Stimulated activated naive CD8-positive, alpha-beta T cell treated with anti-CD3 and anti-CD28 coated beads, Interleukin-15, Interleukin-2, amounts not matched to agents 100 ng/mL and 50 ng/mL, for 24 hours (primary cell): ENCODE measurements around the gene DUOX2.
A peak's percentile ranks its signal among the peaks of the same experiment; 100 is the strongest.
"Not testable (repeated sequence)": the region's sequence is repeated elsewhere in the genome, so short reads cannot be mapped to it uniquely, and the experiment has no call there.

Source experiments
- H3K27ac Mint-ChIP-seq: one replicate; pipeline ENCODE4 v1.8.0; 2021; ENCODE audit warnings: mild to moderate bottlenecking, mixed read lengths
- H3K27me3 Mint-ChIP-seq: one replicate; pipeline ENCODE4 v1.8.0; 2021; ENCODE audit warnings: mixed read lengths
- H3K36me3 Mint-ChIP-seq: one replicate; pipeline ENCODE4 v1.8.0; 2021; ENCODE audit warnings: low read depth, mixed read lengths
- H3K4me1 Mint-ChIP-seq: one replicate; pipeline ENCODE4 v1.8.0; 2021; ENCODE audit warnings: low read depth, mixed read lengths
- H3K4me3 Mint-ChIP-seq: one replicate; pipeline ENCODE4 v1.8.0; 2021; ENCODE audit warnings: mild to moderate bottlenecking, mixed read lengths
- H3K9me3 Mint-ChIP-seq: one replicate; pipeline ENCODE4 v1.8.0; 2021; ENCODE audit warnings: mixed read lengths

The DUOX2 gene

GRCh38 chr15:45144775-45145174, 30.8 kb upstream of the DUOX2 start:
- Mint-ChIP-seq H3K9me3 (no peaks in the 10 kb centered on the region), H3K4me3 (no peak overlapping the region), H3K27me3 (no peaks in the 10 kb centered on the region), H3K4me1 (no peaks in the 10 kb centered on the region), H3K27ac (no peak overlapping the region), H3K36me3 (no peaks in the 10 kb centered on the region)

- Mint-ChIP-seq H3K4me3 (no peak overlapping the region), H3K4me1 (no peaks in the 10 kb centered on the region), H3K27ac (no peak overlapping the region), H3K27me3 (no peaks in the 10 kb centered on the region), H3K36me3 (no peaks in the 10 kb centered on the region), H3K9me3 (no peaks in the 10 kb centered on the region)
Measured at GRCh38 chr15:45143946-45144345, 30.0 kb upstream of the DUOX2 start.

- Mint-ChIP-seq H3K4me1 (no peaks in the 10 kb centered on the region), H3K27me3 (no peaks in the 10 kb centered on the region), H3K9me3 (no peaks in the 10 kb centered on the region), H3K4me3 (no peak overlapping the region), H3K27ac (no peak overlapping the region), H3K36me3 (no peaks in the 10 kb centered on the region)
Measured at GRCh38 chr15:45143056-45143455, 29.1 kb upstream of the DUOX2 start.

- Mint-ChIP-seq H3K36me3 (no peaks in the 10 kb centered on the region), H3K27ac (no peak overlapping the region), H3K4me1 (peaks cover under 1% of the 10 kb centered on the region), H3K27me3 (peaks cover 2% of the 10 kb centered on the region), H3K9me3 (no peaks in the 10 kb centered on the region), H3K4me3 (no peak overlapping the region)
Measured at GRCh38 chr15:45141386-45141785, 27.4 kb upstream of the DUOX2 start.

GRCh38 chr15:45140557-45141250, 26.7 kb upstream of the DUOX2 start:
- Mint-ChIP-seq H3K36me3 (no peaks in the 10 kb centered on the region), H3K4me1 (peaks cover 5% of the 10 kb centered on the region), H3K27ac (no peak overlapping the region), H3K27me3 (peaks cover 6% of the 10 kb centered on the region), H3K9me3 (no peaks in the 10 kb centered on the region), H3K4me3 (no peak overlapping the region)

- Mint-ChIP-seq H3K27ac (no peak overlapping the region), H3K9me3 (no peaks in the 10 kb centered on the region), H3K4me3 (no peak overlapping the region)
Measured at GRCh38 chr15:45139770-45140169, 25.8 kb upstream of the DUOX2 start.

GRCh38 chr15:45138814-45139765, 25.1 kb upstream of the DUOX2 start:
- Mint-ChIP-seq H3K4me3 (no peak overlapping the region), H3K27ac (no peak overlapping the region), H3K36me3 (no peaks in the 10 kb centered on the region), H3K4me1 (peaks cover 10% of the 10 kb centered on the region), H3K9me3 (no peaks in the 10 kb centered on the region), H3K27me3 (peaks cover 16% of the 10 kb centered on the region)

More at GRCh38 chr15:45139770-45140169, 25.8 kb upstream of the DUOX2 start:
- Mint-ChIP-seq H3K27me3 (peaks cover 9% of the 10 kb centered on the region), H3K4me1 (peaks cover 7% of the 10 kb centered on the region), H3K36me3 (no peaks in the 10 kb centered on the region)

GRCh38 chr15:45137703-45138102, 23.7 kb upstream of the DUOX2 start:
- H3K4me1 Mint-ChIP-seq = peaks cover 10% of the 10 kb centered on the region
- no peak overlapping the region for H3K4me3 Mint-ChIP-seq
- peaks cover 28% of the 10 kb centered on the region for H3K27me3 Mint-ChIP-seq
- no peak overlapping the region for H3K27ac Mint-ChIP-seq
- no peaks in the 10 kb centered on the region for H3K36me3 Mint-ChIP-seq
- H3K9me3 Mint-ChIP-seq = no peaks in the 10 kb centered on the region

- H3K4me3 Mint-ChIP-seq = no peak overlapping the region
- H3K4me1 Mint-ChIP-seq = peaks cover 10% of the 10 kb centered on the region
- H3K36me3 Mint-ChIP-seq = no peaks in the 10 kb centered on the region
- no peak overlapping the region for H3K27ac Mint-ChIP-seq
- H3K9me3 Mint-ChIP-seq = no peaks in the 10 kb centered on the region
- H3K27me3 Mint-ChIP-seq = peaks cover 37% of the 10 kb centered on the region
Measured at GRCh38 chr15:45136378-45136764, 22.4 kb upstream of the DUOX2 start.

- not testable (repeated sequence) for H3K4me3 Mint-ChIP-seq, H3K27ac Mint-ChIP-seq, H3K9me3 Mint-ChIP-seq, H3K36me3 Mint-ChIP-seq
- Mint-ChIP-seq H3K4me1 (peaks cover 10% of the 10 kb centered on the region), H3K27me3 (peaks cover 43% of the 10 kb centered on the region)
Measured at GRCh38 chr15:45135705-45136377, 21.9 kb upstream of the DUOX2 start.

GRCh38 chr15:45134682-45135604, 21.0 kb upstream of the DUOX2 start:
- Mint-ChIP-seq H3K27me3 (peaks cover 52% of the 10 kb centered on the region), H3K27ac (no peak overlapping the region), H3K4me1 (peaks cover 10% of the 10 kb centered on the region), H3K36me3 (no peaks in the 10 kb centered on the region), H3K4me3 (peak overlapping the region; percentile 35), H3K9me3 (no peaks in the 10 kb centered on the region)

GRCh38 chr15:45134046-45134445, 20.1 kb upstream of the DUOX2 start:
- Mint-ChIP-seq H3K4me1 (peaks cover 10% of the 10 kb centered on the region), H3K27ac (no peak overlapping the region), H3K27me3 (peaks cover 52% of the 10 kb centered on the region), H3K4me3 (no peak overlapping the region), H3K9me3 (no peaks in the 10 kb centered on the region), H3K36me3 (no peaks in the 10 kb centered on the region)

GRCh38 chr15:45133561-45133920, 19.6 kb upstream of the DUOX2 start:
- Mint-ChIP-seq H3K4me1 (peaks cover 10% of the 10 kb centered on the region), H3K36me3 (no peaks in the 10 kb centered on the region), H3K4me3 (no peak overlapping the region), H3K27ac (no peak overlapping the region), H3K27me3 (peaks cover 57% of the 10 kb centered on the region), H3K9me3 (no peaks in the 10 kb centered on the region)

- Mint-ChIP-seq H3K27me3 (peaks cover 62% of the 10 kb centered on the region), H3K4me3 (no peak overlapping the region), H3K27ac (no peak overlapping the region)
Measured at GRCh38 chr15:45132844-45133560, 19.0 kb upstream of the DUOX2 start.

More at GRCh38 chr15:45132844-45133560, 19.0 kb upstream of the DUOX2 start:
- Mint-ChIP-seq H3K9me3 (no peaks in the 10 kb centered on the region), H3K4me1 (peaks cover 10% of the 10 kb centered on the region), H3K36me3 (no peaks in the 10 kb centered on the region)
